ENCODE results near the gene MFAP1.

Gene MFAP1

GRCh38 chr15:43776101-43776717 lies 48.3 kb downstream of the MFAP1 start:
- DNase-seq = peak; percentile 44

GRCh38 chr15:43775411-43775965 lies 49.0 kb downstream of the MFAP1 start:
- no peak for DNase-seq

GRCh38 chr15:43774062-43774461 lies 50.4 kb downstream of the MFAP1 start:
- no peak for DNase-seq

GRCh38 chr15:43772624-43773023 lies 51.9 kb downstream of the MFAP1 start:
- no peak for DNase-seq

- no peak for DNase-seq
Measured at GRCh38 chr15:43771816-43772215, 52.7 kb downstream of the MFAP1 start.

DNA sequence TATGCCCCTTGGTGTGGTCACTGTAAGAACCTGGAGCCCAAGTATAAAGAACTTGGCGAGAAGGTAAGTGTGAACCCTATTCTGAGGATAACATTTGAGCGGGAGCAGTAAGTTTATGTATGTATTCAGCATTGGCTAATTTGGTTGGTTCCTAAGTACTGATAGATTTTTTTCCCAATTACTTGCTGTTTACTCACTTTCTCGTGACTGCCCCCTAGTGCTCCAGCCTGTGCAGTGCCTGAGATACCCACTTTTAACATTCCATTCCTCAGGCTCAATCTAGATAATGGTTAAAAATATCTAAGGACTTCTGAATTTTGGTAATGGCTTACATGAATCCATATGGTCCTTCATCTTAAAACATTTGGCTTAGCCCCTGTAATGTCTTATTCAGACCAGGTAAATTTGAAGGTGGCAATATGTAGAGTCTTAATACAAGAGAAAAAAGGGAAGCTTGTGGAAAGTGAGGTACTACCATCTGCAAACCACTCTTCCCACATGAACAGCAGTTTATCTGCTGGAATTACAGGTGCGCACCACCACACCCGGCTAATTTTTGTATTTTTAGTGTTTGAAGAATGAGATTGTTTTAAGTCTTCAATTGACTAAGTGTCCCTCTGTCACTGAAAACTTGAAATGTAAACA lies 54.8 kb downstream of the MFAP1 start:
- peak; percentile 76 for DNase-seq

DNA sequence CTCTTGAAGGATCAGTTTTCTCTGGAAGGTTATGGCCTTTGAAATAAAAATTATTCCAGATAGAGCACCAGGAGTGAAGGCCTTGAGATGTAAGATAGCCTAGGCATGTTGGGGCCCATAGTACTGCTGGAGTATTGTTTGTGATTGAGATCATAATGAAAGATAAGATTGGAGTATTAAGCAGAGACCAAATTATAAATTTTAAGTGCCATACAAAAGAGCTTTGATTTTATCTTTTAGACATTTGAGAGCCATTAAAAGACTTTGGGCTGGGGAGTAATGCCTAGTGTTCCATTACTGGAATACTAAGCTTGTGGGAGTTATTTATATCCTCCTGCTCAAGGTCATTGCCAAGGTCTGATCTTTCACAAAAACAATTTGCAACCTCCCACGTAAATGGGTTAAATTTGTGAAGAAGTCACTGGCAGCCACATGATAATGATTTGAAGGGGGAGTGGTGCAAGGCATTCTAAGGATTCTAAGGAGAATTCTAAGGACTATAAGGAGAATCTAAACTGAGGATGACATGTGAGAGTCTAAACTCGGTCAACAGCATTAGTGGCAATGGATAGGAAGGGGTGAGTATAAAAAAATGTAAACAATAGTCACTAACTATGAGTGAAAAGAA lies 60.6 kb downstream of the MFAP1 start:
- no peak for DNase-seq

GRCh38 chr15:43762824-43763223 lies 61.7 kb downstream of the MFAP1 start:
- no peak for DNase-seq

Measured in stimulated activated CD4-positive, alpha-beta T cell treated with anti-CD3 and anti-CD28 coated beads, Interleukin-15, amount 100 ng/mL, for 24 hours (primary cell).